GM18519 (cell line): ENCODE data around the gene KLHL29.
"Not testable (repeated sequence)": the region's sequence is repeated elsewhere in the genome, so short reads cannot be mapped to it uniquely, and the experiment has no call there.

Source experiments
- ATAC-seq: cut with Tn5 transposase; IDR thresholded peaks from one replicate; pipeline ENCODE4 v1.9.1; 2021; ENCODE audit warnings: mild to moderate bottlenecking, moderate library complexity; ENCODE audit not compliant: unreplicated experiment, low FRiP score

Gene KLHL29

GRCh38 chr2:23384551-23385343, at the start of gene KLHL29:
KLHL29 (plus strand) TSS chr2:23385179; CDS start chr2:23562197, 177,018 bp downstream.
- peak; percentile 53 for ATAC-seq

GRCh38 chr2:23335550-23335949, 49.4 kb upstream of the KLHL29 start:
- no peak for ATAC-seq

- ATAC-seq, result no peak
Measured at GRCh38 chr2:23342075-23342474, 42.9 kb upstream of the KLHL29 start.

- no peak for ATAC-seq
Measured at GRCh38 chr2:23346029-23346428, 39.0 kb upstream of the KLHL29 start.

GRCh38 chr2:23346781-23347180, 38.2 kb upstream of the KLHL29 start:
- no peak for ATAC-seq

GRCh38 chr2:23347471-23348092, 37.4 kb upstream of the KLHL29 start:
- ATAC-seq, result no peak

GRCh38 chr2:23348093-23348481, 36.9 kb upstream of the KLHL29 start:
- not testable (repeated sequence) for ATAC-seq

GRCh38 chr2:23349508-23349907, 35.5 kb upstream of the KLHL29 start:
- ATAC-seq, result no peak

GRCh38 chr2:23350041-23350791, 34.8 kb upstream of the KLHL29 start:
- ATAC-seq, result no peak

- ATAC-seq, result no peak
Measured at GRCh38 chr2:23350792-23351355, 34.1 kb upstream of the KLHL29 start.

GRCh38 chr2:23351388-23352141, 33.4 kb upstream of the KLHL29 start:
- ATAC-seq, result peak; percentile 90

- peak; percentile 71 for ATAC-seq
Measured at GRCh38 chr2:23354554-23354953, 30.4 kb upstream of the KLHL29 start.

GRCh38 chr2:23355001-23355400, 30.0 kb upstream of the KLHL29 start:
- no peak for ATAC-seq

GRCh38 chr2:23356711-23357110, 28.3 kb upstream of the KLHL29 start:
- no peak for ATAC-seq

- ATAC-seq, result no peak
Measured at GRCh38 chr2:23359631-23360567, 25.1 kb upstream of the KLHL29 start.

- ATAC-seq, result no peak
Measured at GRCh38 chr2:23360571-23361125, 24.3 kb upstream of the KLHL29 start.

- no peak for ATAC-seq
Measured at GRCh38 chr2:23361152-23361551, 23.8 kb upstream of the KLHL29 start.

- no peak for ATAC-seq
Measured at GRCh38 chr2:23363268-23363667, 21.7 kb upstream of the KLHL29 start.

GRCh38 chr2:23363831-23364230, 21.1 kb upstream of the KLHL29 start:
- ATAC-seq, result no peak
